ENCODE measurements around the gene PNO1. TPM values are rescaled to one million over a fixed set of nuclear protein-coding genes. Genes with fewer than 3 reads are reported as not detected.

PNO1 gene
- total and polyA plus RNA-seq, 10 of the 15 experiments (the other 5 are each of a cell fraction or from before 2014, with no cell fraction given), result 9.7 to 60.2 (median 30.3) TPM

DNA sequence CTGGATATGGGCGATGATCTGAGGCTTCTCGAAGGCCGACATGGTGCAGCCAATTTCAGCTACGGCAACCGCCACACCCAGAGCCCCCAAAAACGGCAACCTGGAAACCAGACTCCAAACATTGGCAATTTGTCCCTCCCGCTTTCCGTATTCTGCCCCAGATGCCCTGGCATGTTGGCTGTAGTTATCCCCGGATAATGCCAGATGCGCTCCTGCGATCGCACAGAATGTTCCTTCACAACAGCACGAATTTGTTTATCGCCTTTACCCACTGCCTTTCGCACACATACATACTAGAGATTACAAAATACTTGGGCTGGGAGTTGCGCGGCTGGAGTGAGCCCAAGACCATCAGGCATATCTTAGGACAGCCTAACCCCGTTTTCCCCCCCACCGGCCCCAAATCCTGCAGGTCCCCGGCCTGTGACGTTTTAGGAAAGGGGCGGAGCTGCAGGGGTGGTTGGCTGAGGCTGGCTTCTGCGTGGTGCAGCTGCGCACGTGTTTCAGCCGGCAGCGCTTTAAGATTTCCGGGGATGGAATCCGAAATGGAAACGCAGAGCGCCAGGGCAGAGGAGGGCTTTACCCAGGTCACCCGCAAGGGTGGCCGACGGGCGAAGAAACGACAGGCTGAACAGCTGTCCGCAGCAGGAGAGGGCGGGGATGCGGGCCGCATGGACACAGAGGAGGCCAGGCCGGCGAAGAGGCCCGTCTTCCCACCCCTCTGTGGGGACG, at the start of gene PNO1 (continued):
- TF ChIP-seq, protein P1, sequence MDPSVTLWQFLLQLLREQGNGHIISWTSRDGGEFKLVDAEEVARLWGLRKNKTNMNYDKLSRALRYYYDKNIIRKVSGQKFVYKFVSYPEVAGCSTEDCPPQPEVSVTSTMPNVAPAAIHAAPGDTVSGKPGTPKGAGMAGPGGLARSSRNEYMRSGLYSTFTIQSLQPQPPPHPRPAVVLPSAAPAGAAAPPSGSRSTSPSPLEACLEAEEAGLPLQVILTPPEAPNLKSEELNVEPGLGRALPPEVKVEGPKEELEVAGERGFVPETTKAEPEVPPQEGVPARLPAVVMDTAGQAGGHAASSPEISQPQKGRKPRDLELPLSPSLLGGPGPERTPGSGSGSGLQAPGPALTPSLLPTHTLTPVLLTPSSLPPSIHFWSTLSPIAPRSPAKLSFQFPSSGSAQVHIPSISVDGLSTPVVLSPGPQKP (IDR thresholded peaks at IDR 0.05; ENCODE audit: low read depth, low read length), result no peak; the same call in 1 of the 2 replicates
- TF ChIP-seq ZZZ3 (IDR thresholded peaks at IDR 0.05; ENCODE audit: control insufficient read depth, insufficient read length, low read depth), result no peak
- TF ChIP-seq, protein P2, sequence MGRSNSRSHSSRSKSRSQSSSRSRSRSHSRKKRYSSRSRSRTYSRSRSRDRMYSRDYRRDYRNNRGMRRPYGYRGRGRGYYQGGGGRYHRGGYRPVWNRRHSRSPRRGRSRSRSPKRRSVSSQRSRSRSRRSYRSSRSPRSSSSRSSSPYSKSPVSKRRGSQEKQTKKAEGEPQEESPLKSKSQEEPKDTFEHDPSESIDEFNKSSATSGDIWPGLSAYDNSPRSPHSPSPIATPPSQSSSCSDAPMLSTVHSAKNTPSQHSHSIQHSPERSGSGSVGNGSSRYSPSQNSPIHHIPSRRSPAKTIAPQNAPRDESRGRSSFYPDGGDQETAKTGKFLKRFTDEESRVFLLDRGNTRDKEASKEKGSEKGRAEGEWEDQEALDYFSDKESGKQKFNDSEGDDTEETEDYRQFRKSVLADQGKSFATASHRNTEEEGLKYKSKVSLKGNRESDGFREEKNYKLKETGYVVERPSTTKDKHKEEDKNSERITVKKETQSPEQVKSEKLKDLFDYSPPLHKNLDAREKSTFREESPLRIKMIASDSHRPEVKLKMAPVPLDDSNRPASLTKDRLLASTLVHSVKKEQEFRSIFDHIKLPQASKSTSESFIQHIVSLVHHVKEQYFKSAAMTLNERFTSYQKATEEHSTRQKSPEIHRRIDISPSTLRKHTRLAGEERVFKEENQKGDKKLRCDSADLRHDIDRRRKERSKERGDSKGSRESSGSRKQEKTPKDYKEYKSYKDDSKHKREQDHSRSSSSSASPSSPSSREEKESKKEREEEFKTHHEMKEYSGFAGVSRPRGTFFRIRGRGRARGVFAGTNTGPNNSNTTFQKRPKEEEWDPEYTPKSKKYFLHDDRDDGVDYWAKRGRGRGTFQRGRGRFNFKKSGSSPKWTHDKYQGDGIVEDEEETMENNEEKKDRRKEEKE (IDR thresholded peaks at IDR 0.05), result no peak
- TF ChIP-seq KLF5 (IDR thresholded peaks at IDR 0.05; ENCODE audit: partially characterized antibody), result no peak
- TF ChIP-seq BHLHE40 (IDR thresholded peaks at IDR 0.05; ENCODE audit: borderline replicate concordance in 1 of 2, low read depth in 2 of 2, low read length in 1 of 2), result peak; percentile 95 to 97
- no peak for TF ChIP-seq ZNF274 (IDR thresholded peaks at IDR 0.05; ENCODE audit: insufficient read depth, insufficient read length)
- TF ChIP-seq CBX5 (IDR thresholded peaks at IDR 0.05; ENCODE audit: low read depth), result peak; percentile 46; the same call in 1 of the 2 replicates
- no peak for TF ChIP-seq BCL11A (IDR thresholded peaks at IDR 0.05; ENCODE audit: low read depth, low read length)
- 0 out of 2 replicates have a peak, but pooled peaks have one; percentile 14 for TF ChIP-seq JUNB (IDR thresholded peaks at IDR 0.05)
- TF ChIP-seq, protein P3, sequence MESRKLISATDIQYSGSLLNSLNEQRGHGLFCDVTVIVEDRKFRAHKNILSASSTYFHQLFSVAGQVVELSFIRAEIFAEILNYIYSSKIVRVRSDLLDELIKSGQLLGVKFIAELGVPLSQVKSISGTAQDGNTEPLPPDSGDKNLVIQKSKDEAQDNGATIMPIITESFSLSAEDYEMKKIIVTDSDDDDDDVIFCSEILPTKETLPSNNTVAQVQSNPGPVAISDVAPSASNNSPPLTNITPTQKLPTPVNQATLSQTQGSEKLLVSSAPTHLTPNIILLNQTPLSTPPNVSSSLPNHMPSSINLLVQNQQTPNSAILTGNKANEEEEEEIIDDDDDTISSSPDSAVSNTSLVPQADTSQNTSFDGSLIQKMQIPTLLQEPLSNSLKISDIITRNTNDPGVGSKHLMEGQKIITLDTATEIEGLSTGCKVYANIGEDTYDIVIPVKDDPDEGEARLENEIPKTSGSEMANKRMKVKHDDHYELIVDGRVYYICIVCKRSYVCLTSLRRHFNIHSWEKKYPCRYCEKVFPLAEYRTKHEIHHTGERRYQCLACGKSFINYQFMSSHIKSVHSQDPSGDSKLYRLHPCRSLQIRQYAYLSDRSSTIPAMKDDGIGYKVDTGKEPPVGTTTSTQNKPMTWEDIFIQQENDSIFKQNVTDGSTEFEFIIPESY (IDR thresholded peaks at IDR 0.05), result peak; percentile 91; the same call in 1 of the 2 replicates
- TF ChIP-seq, protein P4, sequence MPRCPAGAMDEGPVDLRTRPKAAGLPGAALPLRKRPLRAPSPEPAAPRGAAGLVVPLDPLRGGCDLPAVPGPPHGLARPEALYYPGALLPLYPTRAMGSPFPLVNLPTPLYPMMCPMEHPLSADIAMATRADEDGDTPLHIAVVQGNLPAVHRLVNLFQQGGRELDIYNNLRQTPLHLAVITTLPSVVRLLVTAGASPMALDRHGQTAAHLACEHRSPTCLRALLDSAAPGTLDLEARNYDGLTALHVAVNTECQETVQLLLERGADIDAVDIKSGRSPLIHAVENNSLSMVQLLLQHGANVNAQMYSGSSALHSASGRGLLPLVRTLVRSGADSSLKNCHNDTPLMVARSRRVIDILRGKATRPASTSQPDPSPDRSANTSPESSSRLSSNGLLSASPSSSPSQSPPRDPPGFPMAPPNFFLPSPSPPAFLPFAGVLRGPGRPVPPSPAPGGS (IDR thresholded peaks at IDR 0.05; ENCODE audit: borderline replicate concordance, insufficient read depth, low read depth, low read length, poor library complexity, severe bottlenecking), result no peak
- no peak for TF ChIP-seq ZNF24 (IDR thresholded peaks at IDR 0.05)
- peak; percentile 59 for TF ChIP-seq MEF2B (IDR thresholded peaks at IDR 0.05; ENCODE audit: partially characterized antibody, poor library complexity, severe bottlenecking)
- peak; percentile 54; the same call in 1 of the 2 replicates for TF ChIP-seq CHD2 (IDR thresholded peaks at IDR 0.05; ENCODE audit: borderline replicate concordance, low read depth, low read length)
- no peak for TF ChIP-seq ZNF622 (IDR thresholded peaks at IDR 0.05)
- TF ChIP-seq ETV6 (conservative IDR thresholded peaks at IDR 0.05 in 1 of 2, IDR thresholded peaks at IDR 0.05 in 1 of 2; ENCODE audit: borderline replicate concordance in 1 of 2, low read depth in 1 of 2), result no peak
- peak; percentile 97 for TF ChIP-seq SIN3A (IDR thresholded peaks at IDR 0.05; ENCODE audit: low read depth, low read length)
- TF ChIP-seq ESRRA (IDR thresholded peaks at IDR 0.05; ENCODE audit: low read length), result 0 out of 2 replicates have a peak, but pooled peaks have one; percentile 18
- TF ChIP-seq ZNF384 (IDR thresholded peaks at IDR 0.05; ENCODE audit: borderline replicate concordance, low read depth, low read length), result no peak
- TF ChIP-seq, protein P5, sequence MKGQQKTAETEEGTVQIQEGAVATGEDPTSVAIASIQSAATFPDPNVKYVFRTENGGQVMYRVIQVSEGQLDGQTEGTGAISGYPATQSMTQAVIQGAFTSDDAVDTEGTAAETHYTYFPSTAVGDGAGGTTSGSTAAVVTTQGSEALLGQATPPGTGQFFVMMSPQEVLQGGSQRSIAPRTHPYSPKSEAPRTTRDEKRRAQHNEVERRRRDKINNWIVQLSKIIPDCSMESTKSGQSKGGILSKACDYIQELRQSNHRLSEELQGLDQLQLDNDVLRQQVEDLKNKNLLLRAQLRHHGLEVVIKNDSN (IDR thresholded peaks at IDR 0.05; ENCODE audit: borderline replicate concordance, extremely low read length, insufficient read depth, low read depth, low read length), result peak; percentile 53
- TF ChIP-seq ZBED1 (IDR thresholded peaks at IDR 0.05; ENCODE audit: borderline replicate concordance), result no peak; the same call in 1 of the 2 replicates

All from GM12878 (cell line).